Myocyte (in vitro differentiated cells): ENCODE measurements around the gene PCK2. TPM values are rescaled to one million over a fixed set of nuclear protein-coding genes. Genes with fewer than 3 reads are reported as not detected.

Source experiments
- DNase-seq: peaks from one replicate; pipeline ENCODE4 v3.0.0-alpha.2; 2012; ENCODE audit warnings: low read depth
- total RNA-seq: library from RNA; depleted of rRNA; stranded (reverse); fragments of >200 nt; gene quantifications from 2 replicates; pipeline ENCODE4 v1.2.3, GENCODE V29; 2014

The PCK2 gene
- total RNA-seq, 1 donor from 2014 or later, result 8.2 TPM

GRCh38 chr14:24060984-24061913 lies 32.9 kb upstream of the PCK2 start:
- DNase-seq, result no peak

GRCh38 chr14:24062216-24062980 lies 31.7 kb upstream of the PCK2 start:
- DNase-seq, result no peak

GRCh38 chr14:24063263-24063836 lies 30.8 kb upstream of the PCK2 start:
- DNase-seq, result peak; percentile 13

- peak; percentile 6 for DNase-seq
These were observed 29.9 kb upstream of the PCK2 start for GRCh38 chr14:24064091-24064795.

GRCh38 chr14:24064856-24065255 lies 29.3 kb upstream of the PCK2 start:
- DNase-seq, result no peak

GRCh38 chr14:24065408-24065807 lies 28.7 kb upstream of the PCK2 start:
- no peak for DNase-seq

- no peak for DNase-seq
These were observed 27.5 kb upstream of the PCK2 start for GRCh38 chr14:24066496-24067132.

- no peak for DNase-seq
These were observed 26.7 kb upstream of the PCK2 start for GRCh38 chr14:24067133-24068082.

- no peak for DNase-seq
These were observed 25.2 kb upstream of the PCK2 start for GRCh38 chr14:24068711-24069410.

- DNase-seq, result no peak
These were observed 24.7 kb upstream of the PCK2 start for GRCh38 chr14:24069411-24069735.

- no peak for DNase-seq
These were observed 23.6 kb upstream of the PCK2 start for GRCh38 chr14:24070285-24071143.

GRCh38 chr14:24071144-24071697 lies 22.9 kb upstream of the PCK2 start, which contains the start of gene CPNE6:
Gene CPNE6 (plus strand): TSS chr14:24071562. CDS start chr14:24072937, 1,375 bp downstream.
- no peak for DNase-seq

- no peak for DNase-seq
These were observed 22.2 kb upstream of the PCK2 start for GRCh38 chr14:24071836-24072430.

GRCh38 chr14:24072436-24072835 lies 21.7 kb upstream of the PCK2 start:
- no peak for DNase-seq

GRCh38 chr14:24072881-24073877 lies 20.9 kb upstream of the PCK2 start:
- no peak for DNase-seq
